Heart right ventricle (tissue), 16 donors: ENCODE data around the gene WDCP. TPM values are rescaled to one million over a fixed set of nuclear protein-coding genes. Genes with fewer than 3 reads are reported as not detected.
"Not testable (repeated sequence)": the region's sequence is repeated elsewhere in the genome, so short reads cannot be mapped to it uniquely, and the experiment has no call there.

ENCODE experiments used
- ATAC-seq, 8 donors: fragments of 200-7000 bp; cut with Tn5 transposase; one replicate each; pipeline ENCODE4 v1.9.1; 2020; ENCODE audit warnings: mild to moderate bottlenecking in 8 of 8, moderate library complexity in 8 of 8, moderate number of reproducible peaks in 1 of 8
- DNase-seq, 2 donors: peaks; one replicate each; pipeline ENCODE4 v3.0.0-alpha.2; 2020
- H3K27ac ChIP-seq, 10 donors: fragments of 200-600 bp; sonication (generic) in 2 of 10; one replicate each; pipeline versions ENCODE4 v1.5.0 to v1.8.0; 2020 to 2022; ENCODE audit warnings: mild to moderate bottlenecking in 3 of 10
- H3K27me3 ChIP-seq, 7 donors: fragments of 200-600 bp; one replicate each; pipeline ENCODE4 v1.8.0; 2021 to 2022; ENCODE audit warnings: mild to moderate bottlenecking in 2 of 7
- H3K36me3 ChIP-seq, 9 donors: fragments of 200-600 bp; sonication (generic) in 1 of 9; one replicate each; pipeline versions ENCODE4 v1.5.0 to v1.8.0; 2020 to 2022; ENCODE audit warnings: mild to moderate bottlenecking in 2 of 9
- H3K4me1 ChIP-seq, 9 donors: fragments of 200-600 bp; sonication (generic) in 1 of 9; one replicate each; pipeline versions ENCODE4 v1.5.0 to v1.8.0; 2020 to 2022; ENCODE audit warnings: mild to moderate bottlenecking in 4 of 9
- H3K4me3 ChIP-seq, 10 donors: fragments of 200-600 bp; sonication (generic) in 2 of 10; one replicate each; pipeline versions ENCODE4 v1.5.0 to v1.8.0; 2020 to 2022; ENCODE audit warnings: mild to moderate bottlenecking in 7 of 10, moderate library complexity in 2 of 10
- H3K9me3 ChIP-seq, 11 donors: fragments of 200-600 bp in 10 of 11; sonication (generic) in 2 of 11; one replicate each; pipeline versions ENCODE4 v1.5.0 to v1.8.0; 2013 to 2022; ENCODE audit warnings: mild to moderate bottlenecking in 2 of 11, control low read depth in 1 of 11, moderate library complexity in 1 of 11
- CTCF ChIP-seq, 9 donors: fragments of 200-600 bp; sonication (generic) in 2 of 9; IDR thresholded peaks; one replicate each; pipeline versions ENCODE4 v1.5.0 to v1.8.0; 2021 to 2022; ENCODE audit warnings: antibody characterized with exemption in 9 of 9, mild to moderate bottlenecking in 5 of 9, moderate library complexity in 1 of 9
- WGBS, 2 donors: extraction: QIAGEN DNeasy Blood & Tissue Kit; methylation state at CpG; one replicate each; pipeline ENCODE4 v1.1.7; 2013; ENCODE audit warnings: inconsistent platforms in 1 of 2; 5-methylcytosine and 5-hydroxymethylcytosine counted together
- intact Hi-C, 10 donors: fragments of 100-400 bp; cut with DNase I; formaldehyde crosslinking; loops; one replicate each; pipeline versions ENCODE4 v1.11.1 to v1.14.2; 2022
- long read RNA-seq, 3 donors: library from polyadenylated mRNA; unstranded; transcript quantifications; one replicate each; pipeline ENCODE4 v2.0.0, GENCODE V29; 2020 to 2021
- polyA plus RNA-seq, 2 donors: library from polyadenylated mRNA; stranded (reverse); fragments of 200-250 nt; gene quantifications; one replicate each; pipeline ENCODE4 v1.2.3, GENCODE V29; 2013
- total RNA-seq, 10 donors: library from RNA; stranded (reverse); fragmentation: NEBNext Ultra II Directional in 3 of 10; extraction: Animal tissue kit (Norgen Biotek cat#: 25700) in 3 of 10; gene quantifications; one replicate each; pipeline versions ENCODE4 v1.2.1 to v1.2.4, GENCODE V29; 2021 to 2023
- donor health status: Arrhythmogenic right ventricular cardiomyopathy.
- donor health status: ischemic (EF 13 %, LVEDD 7.1; RV severe dilation, severe dysfunction).
- donor health status: healthy with polysubstance abuse.
- donor health status: DM: no; HTN: yes; CAD: no.
- donor health status: DM: no; HTN: no; CAD: no.
- donor health status: ischemic (EF 25% LVEDD 6.9; RV normal size, moderate dysfunction).
- donor health status: ischemic (EF 25% LVEDD 5.7; RV mildly dilated, moderate dysfunction).
- donor health status: healthy.
- donor health status: DM: yes; HTN: yes; CAD: no.
- donor health status: Ischemic cardiomyopathy.
- donor health status: ischemic (EF 35%, LVEDD 5.7; RV mildly dilated, moderate dysfunction).
- donor health status: nonischemic (EF 11% LVEDD 7.7; RV severe dilation, severe dysfunction).
- donor health status: DM: yes; HTN: yes; CAD: no.
- donor health status: PGD.
- donor health status: ischemic (EF 29% LVEDD 5.4; RV normal size, mild dysfunction).
- donor health status: nonischemic (EF 23%, LVEDD 6.1; RV moderate dilation, normal function).

The WDCP gene, protein sequence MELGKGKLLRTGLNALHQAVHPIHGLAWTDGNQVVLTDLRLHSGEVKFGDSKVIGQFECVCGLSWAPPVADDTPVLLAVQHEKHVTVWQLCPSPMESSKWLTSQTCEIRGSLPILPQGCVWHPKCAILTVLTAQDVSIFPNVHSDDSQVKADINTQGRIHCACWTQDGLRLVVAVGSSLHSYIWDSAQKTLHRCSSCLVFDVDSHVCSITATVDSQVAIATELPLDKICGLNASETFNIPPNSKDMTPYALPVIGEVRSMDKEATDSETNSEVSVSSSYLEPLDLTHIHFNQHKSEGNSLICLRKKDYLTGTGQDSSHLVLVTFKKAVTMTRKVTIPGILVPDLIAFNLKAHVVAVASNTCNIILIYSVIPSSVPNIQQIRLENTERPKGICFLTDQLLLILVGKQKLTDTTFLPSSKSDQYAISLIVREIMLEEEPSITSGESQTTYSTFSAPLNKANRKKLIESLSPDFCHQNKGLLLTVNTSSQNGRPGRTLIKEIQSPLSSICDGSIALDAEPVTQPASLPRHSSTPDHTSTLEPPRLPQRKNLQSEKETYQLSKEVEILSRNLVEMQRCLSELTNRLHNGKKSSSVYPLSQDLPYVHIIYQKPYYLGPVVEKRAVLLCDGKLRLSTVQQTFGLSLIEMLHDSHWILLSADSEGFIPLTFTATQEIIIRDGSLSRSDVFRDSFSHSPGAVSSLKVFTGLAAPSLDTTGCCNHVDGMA
- total RNA-seq (10 to 100 TPM in 1 of 10 donors, 1 to 10 TPM in 9; 4.8 to 10.1 (median 6.2) TPM), polyA plus RNA-seq (1 to 10 TPM; 1.8 to 2.8 TPM)
- long read RNA-seq, donor 1, transcript WDCP-201 (4 exons, 3,817 nt): major isoform, 6 of 7 reads
- long read RNA-seq, donor 1, partial matches to known transcripts: 0 of 7 reads
- long read RNA-seq, donor 1, other reads (novel, unspliced or antisense): 1 of 7 reads
- long read RNA-seq, donor 2, partial matches to known transcripts: 0 of 6 reads
- long read RNA-seq, donor 2, other reads (novel, unspliced or antisense): 4 of 6 reads
- long read RNA-seq, donor 3, transcript WDCP-201 (4 exons, 3,817 nt): major isoform, 5 of 6 reads
- long read RNA-seq, donor 3, partial matches to known transcripts: 0 of 6 reads
- long read RNA-seq, donor 3, other reads (novel, unspliced or antisense): 1 of 6 reads

DNA sequence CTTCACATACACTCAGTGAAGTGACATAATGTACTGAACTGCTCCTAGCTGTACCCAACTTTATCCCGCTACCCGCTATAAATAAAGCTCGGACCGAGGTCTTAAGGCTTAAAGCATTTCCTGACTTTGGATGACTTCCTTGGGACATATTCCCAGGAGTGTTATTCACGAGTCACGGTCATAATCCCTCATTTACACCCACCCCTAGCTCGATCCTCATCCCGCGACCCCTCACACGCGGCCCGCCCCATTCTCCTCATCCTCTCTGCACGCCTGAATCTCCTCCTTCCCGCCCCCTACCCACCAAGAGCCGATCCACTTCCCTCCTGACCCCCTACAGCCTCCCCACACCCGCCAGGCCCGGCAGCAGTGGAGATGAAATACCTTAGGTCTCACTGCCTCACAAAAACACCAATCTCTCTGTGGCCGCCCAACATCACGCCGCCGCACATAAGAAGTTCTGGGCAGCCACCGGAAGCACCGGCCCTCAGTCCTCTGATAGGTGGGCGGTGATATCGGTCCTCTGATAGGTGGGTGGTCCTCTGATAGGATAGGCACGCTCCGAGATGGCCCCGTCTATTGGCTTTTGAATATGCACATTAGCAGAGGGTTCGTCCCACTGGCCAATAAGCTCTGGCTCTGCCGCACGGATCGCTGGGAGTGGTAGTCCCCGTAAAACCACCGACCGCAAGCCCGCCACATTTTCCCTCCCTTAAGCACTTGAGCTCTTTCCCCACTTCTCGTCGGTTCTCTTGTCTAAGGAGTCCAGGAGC, at the start of gene WDCP:
Gene WDCP, minus strand, starts transcription at position 462 of the 773 bp plus-strand sequence. CDS start 7,897 bp downstream, outside the sequence.
- H3K4me1 ChIP-seq: peaks cover 0 to 38% (median 29%) of the 10 kb centered on the region in 9 donors
- no peaks in the 10 kb centered on the region for H3K9me3 ChIP-seq
- peaks cover 0 to 22% (median 0%) of the 10 kb centered on the region in 7 donors for H3K27me3 ChIP-seq
- peak within 1 kb of the TSS; percentile 39 to 87 (median 74) for H3K4me3 ChIP-seq
- DNase-seq: peak; percentile 89 to 97
- TF ChIP-seq CTCF (IDR thresholded peaks at IDR 0.05): no peak
- H3K36me3 ChIP-seq: no peaks in the 10 kb centered on the region
- WGBS, 2 donors: 0 to 1% methylated on average over 38 of the region's 38 CpGs
- intact Hi-C loops: loop anchor here in 3 of 10 donors (2.0 to 10.0 kb wide), 4 partner anchors 30 to 122 kb away; partner anchors contain the start of genes ATAD2B (in 3 of the 3), SF3B6 (in 1 of the 3) and TP53I3 (in 1 of the 3)
- ATAC-seq: peak; percentile 99 to 100 (median 99)
- peak within 1 kb of the TSS in 9 of 10 donors; percentile 47 to 87 (median 71) for H3K27ac ChIP-seq

GRCh38 chr2:24095171-24095677, 48.0 kb upstream of the WDCP start:
- H3K4me1 ChIP-seq, ATAC-seq, H3K27me3 ChIP-seq, H3K27ac ChIP-seq, DNase-seq, intact Hi-C loops, H3K9me3 ChIP-seq, H3K4me3 ChIP-seq: not testable (repeated sequence)
- H3K36me3 ChIP-seq: peaks cover 0 to 51% (median 9%) of the 10 kb centered on the region in 9 donors
- 78 to 88% methylated on average over 17 of the region's 17 CpGs for WGBS, 2 donors

GRCh38 chr2:24093270-24093669, 46.1 kb upstream of the WDCP start:
- ATAC-seq, H3K9me3 ChIP-seq, H3K4me1 ChIP-seq, intact Hi-C loops, DNase-seq, H3K27ac ChIP-seq, H3K4me3 ChIP-seq, H3K27me3 ChIP-seq: not testable (repeated sequence)
- peaks cover 0 to 57% (median 9%) of the 10 kb centered on the region in 9 donors for H3K36me3 ChIP-seq
- WGBS, 2 donors: 98% methylated on average over 5 of the region's 5 CpGs

- H3K27me3 ChIP-seq: no peaks in the 10 kb centered on the region
- ATAC-seq: no peak
- peaks cover 0 to 39% (median 0%) of the 10 kb centered on the region in 9 donors for H3K36me3 ChIP-seq
- WGBS, 2 donors: 71 to 96% methylated on average over 2 of the region's 2 CpGs
- TF ChIP-seq CTCF (IDR thresholded peaks at IDR 0.05): no peak
- H3K27ac ChIP-seq: no peak overlapping the region
- DNase-seq: no peak
- H3K4me1 ChIP-seq: peaks cover 0 to 11% (median 8%) of the 10 kb centered on the region in 9 donors
- no peaks in the 10 kb centered on the region for H3K9me3 ChIP-seq
- H3K4me3 ChIP-seq: no peak overlapping the region
- intact Hi-C loops: loop anchor here in 7 of 10 donors (5.0 to 10.0 kb wide), 4 partner anchors 33 to 264 kb away; partner anchors contain the start of genes ATAD2B (in 1 of the 7), FAM228B (in 1 of the 7) and PFN4 (in 1 of the 7)
Measured at GRCh38 chr2:24088821-24089359, 41.7 kb upstream of the WDCP start.
